HepG2 (cell line): Measurements from ENCODE around the gene PLXNC1. TPM values are rescaled to one million over a fixed set of nuclear protein-coding genes. Genes with fewer than 3 reads are reported as not detected.

ENCODE experiments used
- ATAC-seq: fragments of 200-7000 bp; cut with Tn5 transposase; 3 replicates; pipeline ENCODE4 v1.9.1; 2020; ENCODE audit warnings: mild to moderate bottlenecking, moderate library complexity
- BruUV-seq: library from RNA; stranded (reverse); fragments of 400-500 nt; replicated peaks from 2 replicates; lab custom pipeline; 2021; lab: Mats Ljungman, UMichigan
- CTCF ChIA-PET: fragments of 300-600 bp; formaldehyde crosslinking; extraction: SDS; loops from one replicate; lab custom pipeline; 2021; ENCODE audit warnings: low total read pairs, inconsistent platforms, low intra/inter-chr PET ratio; lab: Yijun Ruan, JAX
- POLR2A ChIA-PET: fragments of 350-600 bp; sonication (Branson Sonifier 250); formaldehyde crosslinking; loops from one replicate; lab custom pipeline; 2020; ENCODE audit warnings: antibody characterized with exemption, inconsistent platforms; lab: Yijun Ruan, JAX
- DNase-seq: peaks from one replicate; pipeline ENCODE4 v3.0.0-alpha.2; 2015; ENCODE audit warnings: low spot score
- FAIRE-seq: peaks from 3 replicates; lab custom pipeline; 2011; peaks lifted over from hg19 to GRCh38; lab: Jason Lieb, UNC
- H2AFZ ChIP-seq: one replicate; pipeline ENCODE4 v1.6.1; 2011; ENCODE audit warnings: low read length, inconsistent platforms
- H3K27ac ChIP-seq: fragments of 300-600 bp; 3 replicates; pipeline ENCODE4 v1.8.0; 2011; ENCODE audit warnings: mixed run types, mild to moderate bottlenecking, mixed read lengths, low read length, inconsistent platforms; ENCODE audit not compliant: insufficient read depth; ENCODE audit errors: extremely low read length
- H3K27me3 ChIP-seq, 2 experiments: fragments of 200-600 bp in 1 of 2; 2 replicates in 1 of 2; 3 replicates in 1 of 2; pipeline versions ENCODE4 v1.6.0 to v1.8.0; 2011; ENCODE audit warnings: low read length in 2 of 2, mild to moderate bottlenecking in 2 of 2, moderate library complexity in 2 of 2, inconsistent platforms in 1 of 2; ENCODE audit not compliant: insufficient read depth in 2 of 2, control insufficient read depth in 1 of 2
- H3K36me3 ChIP-seq, 2 experiments: fragments of 200-600 bp in 1 of 2; replicated peaks in 1 of 2; 2 replicates in 1 of 2; 3 replicates in 1 of 2; pipeline versions ENCODE4 v1.5.1 to v1.8.0; 2011; ENCODE audit warnings: low read length in 2 of 2, inconsistent platforms in 1 of 2; ENCODE audit not compliant: insufficient read depth in 2 of 2, control insufficient read depth in 1 of 2
- H3K4me1 ChIP-seq: 2 replicates; pipeline ENCODE4 v1.5.1; 2012; ENCODE audit warnings: low read length, inconsistent platforms; ENCODE audit not compliant: insufficient read depth
- H3K4me2 ChIP-seq: 2 replicates; pipeline ENCODE4 v1.6.0; 2011; ENCODE audit warnings: low read depth, low read length, inconsistent platforms
- H3K4me3 ChIP-seq, 3 experiments: fragments of 200-600 bp in 1 of 3; sonication (generic), shearing (Covaris generic) in 1 of 3; replicated peaks in 1 of 3; 2 replicates each; pipeline ENCODE4 v1.5.1; 2011 to 2016; ENCODE audit warnings: low read length in 3 of 3, inconsistent platforms in 2 of 3, low read depth in 2 of 3, mild to moderate bottlenecking in 2 of 3, control low read depth in 1 of 3, mixed read lengths in 1 of 3; ENCODE audit not compliant: insufficient read depth in 1 of 3
- H3K79me2 ChIP-seq: one replicate; pipeline ENCODE4 v1.6.1; 2011; ENCODE audit warnings: low read length, inconsistent platforms; ENCODE audit not compliant: insufficient read depth
- H3K9ac ChIP-seq: 2 replicates; pipeline ENCODE4 v1.6.0; 2011; ENCODE audit warnings: mild to moderate bottlenecking, low read depth, low read length, inconsistent platforms; ENCODE audit not compliant: insufficient read depth
- H3K9me3 ChIP-seq: 2 replicates; pipeline ENCODE4 v1.5.1; 2012; ENCODE audit warnings: mild to moderate bottlenecking, low read length
- H4K20me1 ChIP-seq: 2 replicates; pipeline ENCODE4 v1.6.0; 2011; ENCODE audit warnings: inconsistent platforms, mild to moderate bottlenecking, low read length, moderate library complexity; ENCODE audit not compliant: insufficient read depth
- ATF7-NPFF ChIP-seq: sonication (generic); formaldehyde crosslinking; IDR thresholded peaks from 2 replicates; pipeline ENCODE4 v1.8.1; 2023; ENCODE audit warnings: mild to moderate bottlenecking, low read depth, missing genetic modification reagents, moderate library complexity
- EP300 ChIP-seq, 3 experiments: sonication (generic) in 1 of 3; formaldehyde crosslinking in 1 of 3; IDR thresholded peaks; 2 replicates each; pipeline versions ENCODE4 v1.5.1 to v1.6.1; 2011 to 2020; ENCODE audit warnings: low read depth in 2 of 3, low read length in 2 of 3, borderline replicate concordance in 1 of 3, improper control_type of control experiment in 1 of 3, mild to moderate bottlenecking in 1 of 3, missing genetic modification reagents in 1 of 3, moderate library complexity in 1 of 3
- FOXO4 ChIP-seq: sonication (generic); formaldehyde crosslinking; conservative IDR thresholded peaks from 2 replicates; pipeline ENCODE4 v1.8.1; 2023; ENCODE audit warnings: missing genetic modification reagents
- MEIS1 ChIP-seq: sonication (generic); formaldehyde crosslinking; IDR thresholded peaks from 2 replicates; pipeline ENCODE4 v1.9.0; 2021; ENCODE audit warnings: mild to moderate bottlenecking, missing genetic modification reagents, moderate library complexity, borderline replicate concordance
- MIER2 ChIP-seq: IDR thresholded peaks from 2 replicates; pipeline ENCODE4 v1.6.1; 2016; ENCODE audit warnings: missing biosample characterization, missing genetic modification reagents
- NFE2 ChIP-seq: sonication (generic); formaldehyde crosslinking; IDR thresholded peaks from 2 replicates; pipeline ENCODE4 v1.4.0; 2020; ENCODE audit warnings: missing genetic modification reagents
- PHF8 ChIP-seq: sonication (generic); formaldehyde crosslinking; IDR thresholded peaks from 2 replicates; pipeline ENCODE4 v1.5.0; 2020; ENCODE audit warnings: missing genetic modification reagents
- RARA ChIP-seq: IDR thresholded peaks from 2 replicates; pipeline ENCODE4 v1.6.1; 2016; ENCODE audit warnings: missing genetic modification reagents, missing compliant biosample characterization
- SETDB1 ChIP-seq: sonication (generic); formaldehyde crosslinking; IDR thresholded peaks from 2 replicates; pipeline ENCODE4 v1.5.1; 2020; ENCODE audit warnings: missing genetic modification reagents, mild to moderate bottlenecking, borderline replicate concordance
- ZBTB38 ChIP-seq: sonication (generic); formaldehyde crosslinking; IDR thresholded peaks from 2 replicates; pipeline ENCODE4 v1.5.1; 2020; ENCODE audit warnings: mild to moderate bottlenecking, missing genetic modification reagents
- ZSCAN22 ChIP-seq: sonication (generic); formaldehyde crosslinking; IDR thresholded peaks from 2 replicates; pipeline ENCODE4 v1.4.0; 2020; ENCODE audit warnings: mild to moderate bottlenecking, missing genetic modification reagents
- WGBS: methylation state at CpG from one replicate; pipeline ENCODE4 v1.1.6; 2017; ENCODE audit warnings: low lambda C conversion rate; 5-methylcytosine and 5-hydroxymethylcytosine counted together
- in situ Hi-C: cut with HindIII; loops from 2 replicates; pipeline ENCODE4 v1.10.0; 2017; ENCODE audit warnings: low pct_unique_long_range_greater_than_20kb; ENCODE audit not compliant: extremely low pct_ligation_motif_present
- intact Hi-C: fragments of 100-400 bp; cut with micrococcal nuclease; formaldehyde crosslinking; loops from one replicate; pipeline ENCODE4 v1.10.0; 2022; ENCODE audit not compliant: unreplicated experiment
- polyA plus RNA-seq, 8 experiments: library from polyadenylated mRNA; depleted of rRNA in 3 of 8; stranded (reverse) in 7 of 8; unstranded in 1 of 8; fragments of >200 nt; fragmentation: Illumina TruSeq in 4 of 8; extraction: Trizol in 4 of 8; gene quantifications; 2 replicates each; pipeline versions ENCODE4 v1.2.1 to v1.2.3, GENCODE V29; 2011 to 2016; ENCODE audit warnings: low read depth in 4 of 8, missing spikeins in 1 of 8, mixed read lengths in 1 of 8; ENCODE audit not compliant: insufficient read depth in 1 of 8
- total RNA-seq, 5 experiments: library from RNA; depleted of rRNA; stranded (reverse); fragments of >200 nt; fragmentation: Illumina TruSeq; extraction: Trizol; gene quantifications; 2 replicates each; pipeline ENCODE4 v1.2.3, GENCODE V29; 2016; ENCODE audit warnings: low read depth in 1 of 5

PLXNC1 gene
- total and polyA plus RNA-seq, 2 of the 13 experiments (the other 11 are each of a cell fraction or from before 2014, with no cell fraction given) = 6.6 to 11.2 TPM

DNA sequence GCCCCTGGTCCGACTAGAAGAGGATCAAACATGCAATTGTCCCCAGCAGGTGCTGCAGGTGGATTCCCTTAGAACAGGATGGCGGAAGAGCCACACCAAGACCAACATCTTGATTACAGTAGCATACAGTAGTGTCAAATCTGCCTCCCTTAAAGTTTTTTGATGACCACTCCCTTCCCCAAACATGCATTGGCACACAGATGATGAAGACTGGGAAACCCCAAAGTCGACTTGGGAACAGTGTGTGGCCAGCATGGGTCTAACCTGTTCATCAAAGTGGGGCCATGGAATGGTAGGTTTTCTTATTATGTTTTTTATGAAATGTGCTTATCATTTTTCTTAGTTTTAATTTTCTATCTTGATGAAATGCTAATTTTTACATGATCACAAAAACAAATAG is 8.8 kb downstream of the PLXNC1 start:
- no peak overlapping the region for H3K4me3 ChIP-seq
- H3K4me2 ChIP-seq = no peak overlapping the region
- ATAC-seq = no peak
- FAIRE-seq = no peak
- H3K27ac ChIP-seq = no peak overlapping the region
- 96% methylated on average over 3 of the region's 3 CpGs for WGBS
- intact Hi-C loops (no loop called here), in situ Hi-C loops (no loop called here)
- no peaks in the 10 kb centered on the region for H3K27me3 ChIP-seq
- TF ChIP-seq ZBTB38 (CRISPR knock-in tag) (no peak), EP300 (IDR thresholded peaks at IDR 0.05; ENCODE audit: low read depth in 2 of 2, low read length in 2 of 2) (no peak), EP300 (CRISPR knock-in tag; IDR thresholded peaks at IDR 0.05; ENCODE audit: borderline replicate concordance) (no peak), NFE2 (CRISPR knock-in tag) (no peak), FOXO4 (CRISPR knock-in tag) (no peak), RARA (CRISPR knock-in tag) (no peak), ZSCAN22 (CRISPR knock-in tag) (no peak), ATF7-NPFF (CRISPR knock-in tag) (no peak)
- H4K20me1 ChIP-seq = no peaks in the 10 kb centered on the region
- ChIA-PET CTCF (no interaction called here), POLR2A (no interaction called here)
- no peak overlapping the region for H2AFZ ChIP-seq
- H3K9me3 ChIP-seq = no peaks in the 10 kb centered on the region
- BruUV-seq = no TSS peak
- H3K36me3 ChIP-seq = no peaks in the 10 kb centered on the region; a peak in 3 of 5 replicates
- DNase-seq = no peak
- H3K4me1 ChIP-seq = peaks cover 18% of the 10 kb centered on the region
- H3K9ac ChIP-seq = no peak overlapping the region
- H3K79me2 ChIP-seq = peaks cover 38% of the 10 kb centered on the region

DNA sequence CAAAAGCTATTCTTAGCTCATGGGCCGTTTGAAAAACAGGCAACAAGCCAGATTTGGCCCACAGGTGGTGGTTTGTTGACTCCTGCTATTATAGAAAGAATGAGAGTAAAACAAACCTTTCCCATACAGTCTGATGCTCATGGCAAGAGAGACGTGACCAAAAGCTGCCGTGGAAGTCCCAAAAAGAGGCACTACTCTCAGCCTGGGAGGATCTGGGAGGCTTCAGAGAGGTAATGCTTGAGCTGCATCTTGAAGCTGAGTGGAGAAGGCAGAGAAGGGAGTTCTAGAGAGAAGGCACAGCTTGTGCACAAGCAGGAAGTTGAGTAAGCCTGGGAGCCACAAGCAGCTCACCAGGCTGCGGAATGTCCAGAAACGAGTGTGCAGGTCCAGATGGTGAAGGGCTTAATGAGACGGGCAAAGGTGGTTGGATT is 9.6 kb downstream of the PLXNC1 start:
- POLR2A ChIA-PET = no interaction called here
- no peak for FAIRE-seq
- ATAC-seq = no peak
- TF ChIP-seq MEIS1 (CRISPR knock-in tag) (no peak), MIER2 (no peak), PHF8 (CRISPR knock-in tag) (no peak), SETDB1 (CRISPR knock-in tag) (no peak)

More for the DNA sequence above, 9.6 kb downstream of the PLXNC1 start:
- Histone ChIP-seq H2AFZ (no peak overlapping the region), H3K27ac (no peak overlapping the region), H3K4me1 (peaks cover 10% of the 10 kb centered on the region), H3K9me3 (no peaks in the 10 kb centered on the region), H3K79me2 (peaks cover 30% of the 10 kb centered on the region), H3K4me3 (no peak overlapping the region), H3K36me3 (no peaks in the 10 kb centered on the region; a peak in 3 of 5 replicates), H3K4me2 (no peak overlapping the region), H3K27me3 (no peaks in the 10 kb centered on the region), H4K20me1 (no peaks in the 10 kb centered on the region), H3K9ac (no peak overlapping the region)
- in situ Hi-C loops = no loop called here
- intact Hi-C loops = no loop called here
- DNase-seq = no peak
- no TSS peak for BruUV-seq
- 97% methylated on average over 6 of the region's 6 CpGs for WGBS
- CTCF ChIA-PET = no interaction called here
